ENCODE results near the gene ROBO1.

DNA sequence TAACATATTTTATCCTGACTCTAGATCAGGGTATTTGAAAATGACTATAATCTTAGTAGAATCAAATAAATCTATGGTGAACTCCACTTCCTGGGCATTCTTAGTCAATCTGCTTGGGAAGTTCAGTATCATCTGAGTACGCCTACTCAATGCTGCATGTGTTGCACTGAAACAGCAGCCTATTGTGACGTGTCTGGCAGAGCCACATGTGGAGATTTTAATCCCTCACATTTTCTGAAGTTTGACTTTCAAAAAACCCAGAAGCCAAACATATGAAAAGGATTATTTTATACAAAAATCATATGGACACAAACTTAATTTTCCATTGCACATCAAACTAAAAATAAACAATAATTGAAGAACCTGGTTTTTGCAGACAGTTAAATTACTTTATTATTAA lies 798.3 kb downstream of the ROBO1 start:
- TF ChIP-seq, protein P1, sequence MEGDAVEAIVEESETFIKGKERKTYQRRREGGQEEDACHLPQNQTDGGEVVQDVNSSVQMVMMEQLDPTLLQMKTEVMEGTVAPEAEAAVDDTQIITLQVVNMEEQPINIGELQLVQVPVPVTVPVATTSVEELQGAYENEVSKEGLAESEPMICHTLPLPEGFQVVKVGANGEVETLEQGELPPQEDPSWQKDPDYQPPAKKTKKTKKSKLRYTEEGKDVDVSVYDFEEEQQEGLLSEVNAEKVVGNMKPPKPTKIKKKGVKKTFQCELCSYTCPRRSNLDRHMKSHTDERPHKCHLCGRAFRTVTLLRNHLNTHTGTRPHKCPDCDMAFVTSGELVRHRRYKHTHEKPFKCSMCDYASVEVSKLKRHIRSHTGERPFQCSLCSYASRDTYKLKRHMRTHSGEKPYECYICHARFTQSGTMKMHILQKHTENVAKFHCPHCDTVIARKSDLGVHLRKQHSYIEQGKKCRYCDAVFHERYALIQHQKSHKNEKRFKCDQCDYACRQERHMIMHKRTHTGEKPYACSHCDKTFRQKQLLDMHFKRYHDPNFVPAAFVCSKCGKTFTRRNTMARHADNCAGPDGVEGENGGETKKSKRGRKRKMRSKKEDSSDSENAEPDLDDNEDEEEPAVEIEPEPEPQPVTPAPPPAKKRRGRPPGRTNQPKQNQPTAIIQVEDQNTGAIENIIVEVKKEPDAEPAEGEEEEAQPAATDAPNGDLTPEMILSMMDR (IDR thresholded peaks at IDR 0.05; ENCODE audit: insufficient read depth, low read length, poor library complexity, severe bottlenecking) = no peak
- no peak for TF ChIP-seq EZH2phosphoT487 (conservative IDR thresholded peaks at IDR 0.05; ENCODE audit: low read length)
